ENCODE results near the gene PKP1. TPM values are rescaled to one million over a fixed set of nuclear protein-coding genes. Genes with fewer than 3 reads are reported as not detected.

Gene PKP1
- total RNA-seq, 1 donor, result under 0.01 TPM

GRCh38 chr1:201374364-201374763 is 91.1 kb downstream of the PKP1 start:
- TF ChIP-seq CTCF (IDR thresholded peaks at IDR 0.05; ENCODE audit: insufficient read depth, low read length), result no peak
- DNase-seq (ENCODE audit: low read depth), result no peak
- H3K4me3 ChIP-seq (ENCODE audit: low read depth, low read length), result no peak overlapping the region

DNA sequence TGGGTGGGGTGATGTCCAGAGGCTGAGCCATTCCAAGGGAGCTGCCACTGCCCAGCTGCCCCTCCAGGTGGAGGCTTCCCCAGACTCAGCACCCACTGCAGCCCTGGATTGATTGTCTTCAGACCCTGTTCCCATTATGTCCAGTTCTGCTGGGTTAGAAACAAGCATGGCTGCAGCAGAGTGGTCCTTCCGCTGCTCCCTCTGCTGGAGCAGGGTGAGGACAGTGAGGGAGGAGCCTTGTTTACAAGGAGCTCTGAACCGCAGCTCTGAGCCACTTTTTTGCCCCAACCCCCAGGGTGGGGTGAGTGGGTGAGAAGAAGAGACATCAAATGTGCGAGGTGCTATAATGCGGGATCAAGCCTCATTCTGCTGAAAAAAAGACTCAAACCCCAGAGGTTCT is 91.9 kb downstream of the PKP1 start:
- H3K4me3 ChIP-seq (ENCODE audit: low read depth, low read length), result no peak overlapping the region
- TF ChIP-seq CTCF (IDR thresholded peaks at IDR 0.05; ENCODE audit: insufficient read depth, low read length), result peak; percentile 19
- no peak for DNase-seq (ENCODE audit: low read depth)

DNA sequence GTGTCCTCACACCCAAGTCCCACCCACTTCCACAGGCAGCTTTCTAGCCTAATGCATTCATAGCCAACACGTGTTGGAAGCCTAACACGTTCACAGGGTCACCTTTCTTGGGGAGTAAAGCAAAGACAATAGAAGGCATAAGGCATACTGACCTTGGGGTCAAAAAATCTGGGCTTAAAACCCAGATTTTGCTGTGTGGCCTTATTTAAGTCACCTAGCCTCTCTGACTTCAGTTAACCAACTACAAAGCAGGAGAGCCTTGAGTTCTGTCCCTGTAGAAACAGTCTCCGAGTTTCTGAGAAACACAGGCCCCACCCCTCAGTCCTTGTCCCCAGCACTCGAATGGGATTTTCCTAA is 92.8 kb downstream of the PKP1 start:
- no peak overlapping the region for H3K4me3 ChIP-seq (ENCODE audit: low read depth, low read length)
- no peak for DNase-seq (ENCODE audit: low read depth)
- TF ChIP-seq CTCF (IDR thresholded peaks at IDR 0.05; ENCODE audit: insufficient read depth, low read length), result no peak

DNA sequence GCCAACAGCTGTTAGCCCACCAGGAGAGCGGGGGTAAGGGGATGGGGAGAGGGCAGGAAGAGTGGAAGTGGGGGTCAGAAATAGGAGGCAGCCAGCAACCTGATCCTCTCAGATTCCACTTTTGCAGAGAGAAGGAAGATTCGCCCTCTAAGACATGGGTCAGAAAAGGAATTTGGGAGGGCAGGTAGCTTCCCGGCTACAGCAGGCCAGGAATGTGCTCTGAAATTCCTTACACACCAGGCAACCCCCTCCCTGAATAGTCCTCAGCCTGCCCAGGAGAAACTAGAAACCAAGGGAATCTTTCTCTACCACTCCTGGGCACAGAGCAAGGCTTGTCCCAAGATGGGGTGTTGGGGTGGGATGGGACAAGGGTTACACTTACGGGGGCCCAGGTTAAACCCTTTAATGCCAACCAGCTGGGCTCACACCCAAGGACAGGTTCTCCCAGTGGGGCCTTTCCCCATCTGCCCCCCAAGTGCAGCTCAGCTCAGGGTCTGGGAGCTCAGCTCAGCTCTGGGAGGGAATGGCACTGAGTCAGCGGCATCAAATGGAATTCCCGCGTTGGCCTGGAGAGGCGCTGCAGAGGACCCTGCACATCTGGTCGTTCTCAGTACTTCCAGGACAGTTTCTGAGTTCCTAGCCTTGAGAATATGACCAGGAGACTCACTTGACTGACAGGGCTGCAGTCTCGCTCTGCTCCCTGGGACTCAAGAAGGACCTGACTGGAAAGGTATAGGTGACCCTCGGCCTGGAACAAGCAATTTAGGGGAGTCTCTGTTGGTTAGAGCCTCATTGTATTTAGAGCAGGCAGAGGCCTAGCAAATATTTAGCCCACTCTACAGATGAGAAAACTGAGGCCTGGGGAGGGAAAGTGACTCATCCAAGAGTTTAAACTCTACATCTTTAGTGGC is 93.4 kb downstream of the PKP1 start:
- TF ChIP-seq CTCF (IDR thresholded peaks at IDR 0.05; ENCODE audit: insufficient read depth, low read length), result peak; percentile 61
- DNase-seq (ENCODE audit: low read depth), result peak; percentile 11
- no peak overlapping the region for H3K4me3 ChIP-seq (ENCODE audit: low read depth, low read length)

DNA sequence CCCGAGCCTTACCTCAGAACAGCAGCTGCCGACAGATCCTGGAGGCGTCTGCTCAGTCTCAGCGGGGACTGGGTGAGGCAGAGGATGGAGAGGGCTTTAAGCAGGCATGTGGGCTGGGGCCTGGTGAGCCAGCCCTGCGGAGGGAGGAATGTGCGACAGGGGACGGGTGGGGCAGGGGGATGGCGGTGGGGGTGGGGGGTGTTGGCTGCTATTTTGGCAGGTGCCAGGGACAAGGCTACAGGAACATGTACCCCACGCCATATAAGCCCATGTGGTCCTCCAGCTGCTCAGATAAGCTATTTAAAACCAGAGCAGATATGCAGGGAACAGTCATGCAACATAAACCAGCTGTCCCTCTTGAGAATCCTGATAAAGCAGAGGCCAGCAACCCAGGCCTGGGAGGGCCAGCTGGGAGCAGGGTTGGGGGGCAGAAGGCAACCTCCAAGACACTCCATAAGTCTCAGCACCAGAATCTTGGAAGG is 94.3 kb downstream of the PKP1 start, which contains the start of gene TNNT2:
TNNT2 (minus strand) TSS at position 70 of the 482 bp plus-strand sequence. CDS start 4,426 bp downstream, outside the sequence.
- no peak within 1 kb of the TSS for H3K4me3 ChIP-seq (ENCODE audit: low read depth, low read length)

DNA sequence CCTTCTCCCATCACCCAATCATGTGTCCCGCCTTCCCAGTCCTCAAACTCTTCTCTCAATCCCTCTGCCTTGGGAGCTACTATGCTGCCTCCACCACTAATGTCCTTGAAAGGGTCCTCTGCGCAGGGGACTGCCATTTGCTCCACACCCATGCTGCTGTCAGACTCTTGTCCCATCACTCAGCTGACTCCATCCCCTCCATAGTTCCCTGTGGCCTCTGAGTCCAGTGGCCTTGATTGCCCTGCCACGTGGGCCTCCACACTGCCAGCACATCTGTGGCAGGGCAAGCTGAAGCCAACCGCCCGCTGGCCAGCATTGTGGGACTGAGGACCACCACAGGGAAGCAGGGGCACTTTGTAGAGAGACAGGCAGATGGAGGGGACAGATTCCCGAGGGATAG is 95.5 kb downstream of the PKP1 start:
- no peak for TF ChIP-seq CTCF (IDR thresholded peaks at IDR 0.05; ENCODE audit: insufficient read depth, low read length)
- no peak for DNase-seq (ENCODE audit: low read depth)
- H3K4me3 ChIP-seq (ENCODE audit: low read depth, low read length), result no peak overlapping the region

More for the DNA sequence above, 94.3 kb downstream of the PKP1 start, which contains the start of gene TNNT2:
- no peak for TF ChIP-seq CTCF (IDR thresholded peaks at IDR 0.05; ENCODE audit: insufficient read depth, low read length)
- no peak for DNase-seq (ENCODE audit: low read depth)
